Immature natural killer cell (primary cell): Measurements from ENCODE around the gene UBASH3B. TPM values are rescaled to one million over a fixed set of nuclear protein-coding genes. Genes with fewer than 3 reads are reported as not detected.
"Not testable (repeated sequence)": the region's sequence is repeated elsewhere in the genome, so short reads cannot be mapped to it uniquely, and the experiment has no call there.

Source experiments
- DNase-seq, 3 donors: peaks; one replicate each; pipeline ENCODE4 v3.0.0; 2022; ENCODE audit warnings: mixed read lengths in 1 of 3
- H3K27ac Mint-ChIP-seq, 6 donors: one replicate each; pipeline ENCODE4 v1.8.0; 2020; ENCODE audit warnings: mixed read lengths in 6 of 6, mild to moderate bottlenecking in 5 of 6, inconsistent platforms in 4 of 6, moderate library complexity in 3 of 6
- H3K27me3 Mint-ChIP-seq, 3 donors: one replicate each; pipeline ENCODE4 v1.8.0; 2020 to 2021; ENCODE audit warnings: low read depth in 3 of 3, mild to moderate bottlenecking in 3 of 3, mixed read lengths in 3 of 3, moderate library complexity in 3 of 3, inconsistent platforms in 1 of 3
- H3K36me3 Mint-ChIP-seq, 3 donors: one replicate each; pipeline ENCODE4 v1.8.0; 2020; ENCODE audit warnings: mixed read lengths in 3 of 3, inconsistent platforms in 2 of 3, mild to moderate bottlenecking in 2 of 3
- H3K4me1 Mint-ChIP-seq, 2 donors: one replicate each; pipeline ENCODE4 v1.8.0; 2020; ENCODE audit warnings: inconsistent platforms in 2 of 2, mild to moderate bottlenecking in 2 of 2, mixed read lengths in 2 of 2, moderate library complexity in 1 of 2
- H3K4me3 Mint-ChIP-seq, 5 donors: one replicate each; pipeline ENCODE4 v1.8.0; 2020; ENCODE audit warnings: mild to moderate bottlenecking in 5 of 5, mixed read lengths in 5 of 5, inconsistent platforms in 3 of 5, moderate library complexity in 3 of 5
- H3K9me3 Mint-ChIP-seq, 6 donors: one replicate each; pipeline ENCODE4 v1.8.0; 2020; ENCODE audit warnings: mild to moderate bottlenecking in 6 of 6, mixed read lengths in 6 of 6, inconsistent platforms in 4 of 6, moderate library complexity in 3 of 6
- polyA plus RNA-seq, 3 donors: library from polyadenylated mRNA; unstranded; fragments of 300-500 nt; fragmentation: Illumina TruSeq; gene quantifications; one replicate each; pipeline ENCODE4 v1.2.3, GENCODE V29; 2021

UBASH3B gene
- polyA plus RNA-seq, 3 donors from 2014 or later, result 7.5 to 17.5 (median 9.6) TPM

DNA sequence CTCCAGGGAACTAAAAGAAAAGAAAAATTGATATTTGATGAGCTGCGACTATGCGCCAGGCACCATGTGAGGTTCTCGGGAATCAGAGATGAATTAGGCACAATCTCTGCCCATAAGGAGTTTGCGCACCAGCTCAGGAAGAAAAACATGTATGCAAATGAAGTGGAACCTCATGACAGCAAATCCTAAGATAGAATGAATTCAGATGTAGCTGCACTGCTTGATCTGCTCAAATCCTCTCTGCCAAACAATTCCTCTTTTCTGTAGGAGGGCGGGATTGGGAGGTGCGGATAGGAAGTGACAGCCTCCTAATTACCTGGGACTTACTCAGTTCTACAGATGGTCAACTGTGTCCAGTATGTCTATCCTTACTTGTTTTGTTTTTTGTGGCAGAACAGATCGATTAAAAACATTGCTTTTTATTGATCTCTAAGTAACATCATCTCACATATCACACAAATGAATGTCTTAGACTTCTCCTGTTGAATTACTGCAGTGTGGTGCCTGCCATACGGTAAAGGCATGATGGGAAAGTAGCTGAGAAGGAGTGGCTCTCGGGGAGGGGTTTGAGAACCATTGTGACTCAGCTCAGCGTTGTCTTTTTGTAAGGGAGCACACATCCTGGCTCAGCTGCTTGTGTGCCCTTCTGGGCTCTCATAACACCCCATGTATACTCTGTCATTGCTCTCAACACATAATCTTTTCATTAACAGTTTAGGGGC is 196.7 kb downstream of the UBASH3B start:
- Mint-ChIP-seq H3K9me3 (no peaks in the 10 kb centered on the region), H3K4me1 (peaks cover 66 to 85% of the 10 kb centered on the region in 2 donors), H3K27ac (peak overlapping the region; percentile 25 to 86 (median 74)), H3K36me3 (peaks cover 0 to 13% (median 0%) of the 10 kb centered on the region in 3 donors), H3K4me3 (peak overlapping the region in 3 of 5 donors; percentile 31 to 69 (median 41)), H3K27me3 (peaks cover 0 to 5% (median 0%) of the 10 kb centered on the region in 3 donors)
- DNase-seq, result no peak

- H3K4me1 Mint-ChIP-seq, result peaks cover 61 to 85% of the 10 kb centered on the region in 2 donors
- no peak for DNase-seq
Measured at GRCh38 chr11:122852796-122853160, 197.3 kb downstream of the UBASH3B start.

GRCh38 chr11:122853261-122853660 is 197.7 kb downstream of the UBASH3B start:
- H3K36me3 Mint-ChIP-seq, result peaks cover 0 to 13% (median 0%) of the 10 kb centered on the region in 3 donors
- DNase-seq, result no peak
- peaks cover 0 to 5% (median 0%) of the 10 kb centered on the region in 3 donors for H3K27me3 Mint-ChIP-seq
- no peak overlapping the region for H3K4me3 Mint-ChIP-seq
- peak overlapping the region in 2 of 6 donors; percentile 22 for H3K27ac Mint-ChIP-seq
- H3K4me1 Mint-ChIP-seq, result peaks cover 59 to 83% of the 10 kb centered on the region in 2 donors
- no peaks in the 10 kb centered on the region for H3K9me3 Mint-ChIP-seq

More at GRCh38 chr11:122852796-122853160, 197.3 kb downstream of the UBASH3B start:
- no peaks in the 10 kb centered on the region for H3K9me3 Mint-ChIP-seq
- peak overlapping the region in 4 of 6 donors; percentile 22 to 79 (median 65) for H3K27ac Mint-ChIP-seq
- H3K36me3 Mint-ChIP-seq, result peaks cover 0 to 13% (median 0%) of the 10 kb centered on the region in 3 donors
- H3K27me3 Mint-ChIP-seq, result peaks cover 0 to 5% (median 0%) of the 10 kb centered on the region in 3 donors
- H3K4me3 Mint-ChIP-seq, result peak overlapping the region in 2 of 5 donors; percentile 31 to 36

GRCh38 chr11:122853971-122854446 is 198.5 kb downstream of the UBASH3B start:
- Mint-ChIP-seq H3K36me3 (peaks cover 0 to 13% (median 0%) of the 10 kb centered on the region in 3 donors), H3K4me3 (no peak overlapping the region), H3K27me3 (peaks cover 0 to 5% (median 0%) of the 10 kb centered on the region in 3 donors), H3K4me1 (peaks cover 55 to 76% of the 10 kb centered on the region in 2 donors), H3K27ac (peak overlapping the region in 1 of 6 donors; percentile 41), H3K9me3 (no peaks in the 10 kb centered on the region)
- peak; percentile 54 to 65 (median 65) for DNase-seq

- Mint-ChIP-seq H3K4me3 (no peak overlapping the region), H3K27ac (no peak overlapping the region), H3K36me3 (peaks cover 0 to 36% (median 9%) of the 10 kb centered on the region in 3 donors), H3K9me3 (no peaks in the 10 kb centered on the region), H3K4me1 (peaks cover 6 to 24% of the 10 kb centered on the region in 2 donors), H3K27me3 (peaks cover 0 to 3% (median under 1%) of the 10 kb centered on the region in 3 donors)
- DNase-seq, result no peak
Measured at GRCh38 chr11:122861631-122862030, 206.1 kb downstream of the UBASH3B start.

DNA sequence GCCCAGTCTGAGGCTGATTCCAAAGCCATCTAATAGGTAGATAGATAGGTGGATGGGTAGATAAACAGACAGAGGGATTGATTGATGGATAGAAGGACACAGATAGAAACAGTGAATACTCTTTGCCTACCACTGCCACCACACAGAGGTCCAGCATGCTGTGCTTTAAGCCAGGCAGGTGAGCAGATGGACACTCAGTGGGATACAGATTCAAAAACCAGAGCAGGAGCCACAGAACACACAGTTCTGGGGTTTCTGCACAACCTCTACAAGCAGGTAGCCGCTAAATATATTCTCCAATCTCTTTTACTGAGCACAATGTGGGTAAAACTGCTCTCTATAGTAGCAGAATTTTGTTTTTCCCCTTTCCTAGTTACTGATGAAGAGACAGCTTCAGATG is 206.6 kb downstream of the UBASH3B start:
- H3K4me3 Mint-ChIP-seq, result no peak overlapping the region
- no peak overlapping the region for H3K27ac Mint-ChIP-seq
- H3K27me3 Mint-ChIP-seq, result peaks cover 0 to 3% (median 0%) of the 10 kb centered on the region in 3 donors
- peaks cover 2 to 20% of the 10 kb centered on the region in 2 donors for H3K4me1 Mint-ChIP-seq
- H3K9me3 Mint-ChIP-seq, result no peaks in the 10 kb centered on the region
- H3K36me3 Mint-ChIP-seq, result peaks cover 0 to 38% (median 12%) of the 10 kb centered on the region in 3 donors
- no peak for DNase-seq

DNA sequence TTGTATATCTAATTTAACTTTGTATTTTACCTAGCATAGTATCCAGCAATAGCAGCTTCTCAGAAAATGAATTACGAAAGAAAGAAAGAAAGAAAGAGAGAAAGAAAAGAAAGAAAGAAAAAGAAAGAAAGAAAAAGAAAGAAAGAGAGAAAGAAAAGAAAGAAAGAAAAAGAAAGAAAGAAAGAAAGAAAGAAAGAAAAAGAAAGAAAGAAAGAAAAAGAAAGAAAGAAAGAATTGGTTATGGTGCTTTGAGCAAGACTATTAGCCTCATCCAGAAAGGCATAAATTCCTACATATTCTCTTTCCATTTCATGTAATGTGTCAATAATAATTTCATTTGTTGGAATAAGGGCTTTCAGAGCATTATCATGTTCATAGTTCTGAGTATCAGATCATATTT is 207.6 kb downstream of the UBASH3B start:
- Mint-ChIP-seq H3K36me3 (peaks cover 0 to 49% (median 18%) of the 10 kb centered on the region in 3 donors), H3K27ac (peak overlapping the region in 1 of 6 donors; percentile 12), H3K4me1 (peaks cover 0 to 10% of the 10 kb centered on the region in 2 donors)
- DNase-seq, H3K4me3 Mint-ChIP-seq, H3K27me3 Mint-ChIP-seq, H3K9me3 Mint-ChIP-seq: not testable (repeated sequence)

DNA sequence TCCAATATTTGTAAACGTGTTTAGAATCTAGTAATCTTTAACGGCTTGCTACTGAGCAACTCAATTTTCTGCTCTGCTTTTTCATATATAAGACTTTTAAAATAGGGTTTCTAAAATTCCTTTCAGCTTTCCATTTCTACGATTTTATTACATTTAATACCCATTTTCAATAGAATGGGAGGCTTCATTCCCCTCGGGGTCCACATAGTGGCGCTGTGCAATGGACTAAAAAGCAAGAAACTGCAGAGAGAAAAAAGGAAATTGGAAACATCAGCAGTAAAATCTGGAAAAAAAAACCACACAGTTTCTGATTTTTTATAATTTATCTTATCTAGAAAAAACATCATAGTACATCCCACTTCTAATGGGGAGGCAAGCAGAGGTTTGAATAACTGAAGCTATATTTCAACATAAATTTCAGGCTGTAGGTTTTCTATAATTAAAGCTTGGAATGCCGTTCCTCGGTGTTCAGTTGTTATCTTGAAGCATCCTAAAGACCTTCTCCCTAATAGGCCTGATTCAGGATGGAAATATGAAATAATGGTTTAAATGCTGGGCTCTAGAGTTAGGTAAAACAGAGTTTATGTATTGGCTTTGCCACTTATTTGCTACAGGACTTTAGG is 208.3 kb downstream of the UBASH3B start:
- no peaks in the 10 kb centered on the region for H3K9me3 Mint-ChIP-seq
- peaks cover 0 to 3% (median 0%) of the 10 kb centered on the region in 3 donors for H3K27me3 Mint-ChIP-seq
- H3K36me3 Mint-ChIP-seq, result peaks cover 0 to 51% (median 19%) of the 10 kb centered on the region in 3 donors
- H3K4me3 Mint-ChIP-seq, result no peak overlapping the region
- H3K4me1 Mint-ChIP-seq, result peaks cover 0 to 10% of the 10 kb centered on the region in 2 donors
- no peak overlapping the region for H3K27ac Mint-ChIP-seq
- DNase-seq, result peak in 1 of 3 donors; percentile 16

Other genes starting within 250 kb of the UBASH3B start
- gene CRTAM, start 182.8 kb downstream of the UBASH3B start, polyA plus RNA-seq, result 10 to 100 TPM; 11.2 to 34.9 (median 23.8) TPM
- 1 to 10 TPM; 1.6 to 3.3 (median 1.7) TPM for gene JHY, start 227.0 kb downstream of the UBASH3B start, polyA plus RNA-seq